HG03159 (cell line): ENCODE data around the gene OR4C15.

Source experiments
- ATAC-seq: cut with Tn5 transposase; IDR thresholded peaks from one replicate; pipeline ENCODE4 v1.9.1; 2021; ENCODE audit warnings: mild to moderate bottlenecking, moderate library complexity; ENCODE audit not compliant: unreplicated experiment

Gene OR4C15

DNA sequence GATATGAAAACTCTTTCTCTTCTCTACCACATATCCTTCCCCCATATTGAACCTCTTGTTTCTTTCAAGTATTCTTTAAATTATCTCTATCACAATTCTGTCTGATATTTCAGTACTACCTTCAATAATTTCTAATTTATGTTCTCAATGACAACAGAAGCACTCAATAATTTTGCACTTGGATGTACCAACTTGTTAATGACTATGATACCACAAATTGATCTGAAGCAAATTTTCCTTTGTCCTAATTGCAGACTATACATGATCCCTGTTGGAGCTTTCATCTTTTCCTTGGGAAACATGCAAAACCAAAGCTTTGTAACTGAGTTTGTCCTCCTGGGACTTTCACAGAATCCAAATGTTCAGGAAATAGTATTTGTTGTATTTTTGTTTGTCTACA is at the start of gene OR4C15:
Gene OR4C15 (plus strand): TSS at position 301 of the 400 bp plus-strand sequence. CDS start 0 bp downstream, at position 301.
- ATAC-seq: no peak

- no peak for ATAC-seq
Observed at GRCh38 chr11:55571828-55572227, 17.6 kb downstream of the OR4C15 start, which contains the start of gene OR4C16. TSS of gene OR4C16 (plus strand) at chr11:55572128. CDS start at chr11:55572128, 0 bp downstream.

- ATAC-seq: no peak
Observed at GRCh38 chr11:55572548-55572947, 18.3 kb downstream of the OR4C15 start.
